Mucosa of descending colon (tissue), 3 donors: ENCODE data around the gene RPS19. TPM values are rescaled to one million over a fixed set of nuclear protein-coding genes. Genes with fewer than 3 reads are reported as not detected.

Source experiments
- ATAC-seq: fragments of 200-7000 bp; cut with Tn5 transposase; one replicate; pipeline ENCODE4 v1.9.1; 2020; ENCODE audit warnings: mild to moderate bottlenecking, moderate library complexity
- DNase-seq, 3 donors: peaks; one replicate each; pipeline ENCODE4 v3.0.0-alpha.2; 2020
- H3K36me3 ChIP-seq: fragments of 200-600 bp; one replicate; pipeline ENCODE4 v1.8.0; 2021; ENCODE audit warnings: low read depth, mild to moderate bottlenecking
- H3K4me1 ChIP-seq: fragments of 200-600 bp; one replicate; pipeline ENCODE4 v1.8.0; 2021; ENCODE audit warnings: low read depth, mild to moderate bottlenecking
- H3K4me3 ChIP-seq: fragments of 200-600 bp; one replicate; pipeline ENCODE4 v1.8.0; 2021; ENCODE audit warnings: mild to moderate bottlenecking
- H3K9me3 ChIP-seq: fragments of 200-600 bp; one replicate; pipeline ENCODE4 v1.8.0; 2021; ENCODE audit warnings: mild to moderate bottlenecking
- CTCF ChIP-seq: fragments of 200-600 bp; IDR thresholded peaks from one replicate; pipeline ENCODE4 v1.8.0; 2022; ENCODE audit warnings: antibody characterized with exemption, mild to moderate bottlenecking
- intact Hi-C, 2 donors: fragments of 100-400 bp; cut with DNase I in 1 of 2; cut with micrococcal nuclease in 1 of 2; formaldehyde crosslinking; loops; one replicate each; pipeline versions ENCODE4 v1.11.0 to v1.11.1; 2022; cut with DNase I, micrococcal nuclease
- total RNA-seq, 3 donors: library from RNA; stranded (reverse); fragmentation: NEBNext Ultra II Directional in 2 of 3; extraction: Animal tissue kit (Norgen Biotek cat#: 25700) in 2 of 3; gene quantifications; one replicate each; pipeline versions ENCODE4 v1.2.1 to v1.2.4, GENCODE V29; 2021 to 2023
- donor health status: DM: no; HTN: no; CAD: no; lungs with moderate emphysema.
- donor health status: DM: no; HTN: no; CAD: no.
- donor health status: DM: no; HTN: yes; CAD: no.

Gene RPS19
- total RNA-seq, 3 donors from 2014 or later = 1,251 to 1,696 (median 1,572) TPM

- no peaks in the 10 kb centered on the region for H3K36me3 ChIP-seq
- DNase-seq = peak; percentile 88 to 95 (median 91)
- no peaks in the 10 kb centered on the region for H3K9me3 ChIP-seq
- H3K4me3 ChIP-seq = no peak overlapping the region
- H3K4me1 ChIP-seq = peaks cover 16% of the 10 kb centered on the region
- TF ChIP-seq CTCF = no peak
- intact Hi-C loops = no loop called here
- ATAC-seq = peak; percentile 95
Measured at GRCh38 chr19:41904118-41904870, 44.2 kb downstream of the RPS19 start.

GRCh38 chr19:41905273-41906002 is 45.4 kb downstream of the RPS19 start:
- no peak overlapping the region for H3K4me3 ChIP-seq

GRCh38 chr19:41906271-41906670 is 46.2 kb downstream of the RPS19 start:
- TF ChIP-seq CTCF = no peak
- intact Hi-C loops = no loop called here
- no peak for ATAC-seq
- Histone ChIP-seq H3K4me1 (peaks cover 16% of the 10 kb centered on the region), H3K36me3 (no peaks in the 10 kb centered on the region), H3K9me3 (no peaks in the 10 kb centered on the region), H3K4me3 (no peak overlapping the region)
- DNase-seq = peak in 2 of 3 donors; percentile 32 to 42

More at GRCh38 chr19:41905273-41906002, 45.4 kb downstream of the RPS19 start:
- DNase-seq (peak in 2 of 3 donors; percentile 40 to 51), ATAC-seq (peak; percentile 8)
- Histone ChIP-seq H3K4me1 (peaks cover 16% of the 10 kb centered on the region), H3K9me3 (no peaks in the 10 kb centered on the region), H3K36me3 (no peaks in the 10 kb centered on the region)
- intact Hi-C loops = no loop called here
- TF ChIP-seq CTCF = no peak

- no peaks in the 10 kb centered on the region for H3K36me3 ChIP-seq
- no peaks in the 10 kb centered on the region for H3K9me3 ChIP-seq
- peak in 1 of 3 donors; percentile 46 for DNase-seq
- H3K4me3 ChIP-seq = no peak overlapping the region
- no peak for ATAC-seq
- intact Hi-C loops = no loop called here
- TF ChIP-seq CTCF = no peak
- peaks cover 16% of the 10 kb centered on the region for H3K4me1 ChIP-seq
Measured at GRCh38 chr19:41906916-41907680, 47.0 kb downstream of the RPS19 start.

- TF ChIP-seq CTCF = no peak
- Histone ChIP-seq H3K4me3 (no peak overlapping the region), H3K36me3 (no peaks in the 10 kb centered on the region), H3K4me1 (peaks cover 16% of the 10 kb centered on the region), H3K9me3 (no peaks in the 10 kb centered on the region)
- DNase-seq (peak in 2 of 3 donors; percentile 33 to 50), ATAC-seq (no peak)
- intact Hi-C loops = no loop called here
Measured at GRCh38 chr19:41907994-41908615, 48.0 kb downstream of the RPS19 start.
